ENCODE data around the gene APEH. TPM values are rescaled to one million over a fixed set of nuclear protein-coding genes. Genes with fewer than 3 reads are reported as not detected.

The APEH gene
- total and polyA plus RNA-seq, 10 of the 15 experiments (the other 5 are each of a cell fraction or from before 2014, with no cell fraction given), result 74.4 to 214 (median 131) TPM

GRCh38 chr3:49733551-49733950, 59.4 kb downstream of the APEH start:
- WGBS (ENCODE audit: insufficient coverage, insufficient replicate concordance, low lambda C conversion rate, missing lambda C conversion rate), result 88% methylated on average over 1 of the region's 1 CpG
- H3K27me3 ChIP-seq (replicated peaks in 1 of 2; ENCODE audit: control insufficient read depth in 2 of 2, insufficient read depth in 2 of 2, low read length in 1 of 2), result no peaks in the 10 kb centered on the region
- no peak overlapping the region for H3K4me2 ChIP-seq (ENCODE audit: control insufficient read depth, insufficient read depth)
- POLR2A ChIA-PET, result no interaction called here
- no peaks in the 10 kb centered on the region for H3K9me3 ChIP-seq (replicated peaks; ENCODE audit: control insufficient read depth, insufficient read depth, low read length)
- H2AFZ ChIP-seq (ENCODE audit: control insufficient read depth, low read depth, low read length), result no peak overlapping the region
- no TSS peak for BruUV-seq (replicated peaks)
- H3K27ac ChIP-seq (ENCODE audit: control insufficient read depth, insufficient read depth), result no peak overlapping the region
- ATAC-seq (no peak), FAIRE-seq (no peak), DNase-seq (ENCODE audit: low read depth, low spot score) (no peak)
- H3K9ac ChIP-seq (ENCODE audit: control insufficient read depth, insufficient read depth, low read length), result no peak overlapping the region
- H4K20me1 ChIP-seq (ENCODE audit: control insufficient read depth, insufficient read depth), result no peaks in the 10 kb centered on the region
- RAD21 ChIA-PET (ENCODE audit: unreplicated experiment), result no interaction called here
- intact Hi-C loops (cut with micrococcal nuclease; ENCODE audit: unreplicated experiment) (no loop called here), in situ Hi-C loops (cut with MboI) (no loop called here)
- H3K4me3 ChIP-seq, result no peak overlapping the region
- no peaks in the 10 kb centered on the region for H3K79me2 ChIP-seq (ENCODE audit: control insufficient read depth, insufficient read depth, low read length)
- H3K36me3 ChIP-seq (ENCODE audit: control insufficient read depth in 2 of 2, insufficient read depth in 2 of 2, low read length in 1 of 2), result peaks cover 13 to 17% of the 10 kb centered on the region in 2 experiments; a peak in 3 of 4 replicates
- CTCF ChIA-PET, result no interaction called here
- H3K4me1 ChIP-seq (ENCODE audit: control insufficient read depth, insufficient read depth, low read length), result no peaks in the 10 kb centered on the region
- SMC1A ChIA-PET (ENCODE audit: uncharacterized antibody, unreplicated experiment), result no interaction called here
- no peak for TF ChIP-seq GABPA (IDR thresholded peaks at IDR 0.05; ENCODE audit: low read depth)
- no peak for TF ChIP-seq GATAD2B (conservative IDR thresholded peaks at IDR 0.05; ENCODE audit: low read depth)
- TF ChIP-seq RAD21 (IDR thresholded peaks at IDR 0.05; ENCODE audit: insufficient read depth, low read depth, low read length), result no peak
- TF ChIP-seq SMARCA5 (IDR thresholded peaks at IDR 0.05), result no peak
- no peak for TF ChIP-seq ESRRA (IDR thresholded peaks at IDR 0.05; ENCODE audit: low read length)
- TF ChIP-seq IRF5 (IDR thresholded peaks at IDR 0.05; ENCODE audit: borderline replicate concordance), result no peak
- no peak for TF ChIP-seq ASH2L (IDR thresholded peaks at IDR 0.05; ENCODE audit: borderline replicate concordance, low read depth)
- no peak for TF ChIP-seq HDAC2 (IDR thresholded peaks at IDR 0.05)
- TF ChIP-seq MLLT1 (IDR thresholded peaks at IDR 0.05), result no peak
- no peak for TF ChIP-seq MEF2B (IDR thresholded peaks at IDR 0.05; ENCODE audit: partially characterized antibody, poor library complexity, severe bottlenecking)
- TF ChIP-seq ZNF687 (IDR thresholded peaks at IDR 0.05), result no peak
- TF ChIP-seq ELK1 (IDR thresholded peaks at IDR 0.05; ENCODE audit: low read depth, low read length), result no peak
- TF ChIP-seq HDAC6 (IDR thresholded peaks at IDR 0.05; ENCODE audit: unreplicated experiment), result no peak
- TF ChIP-seq ZNF384 (IDR thresholded peaks at IDR 0.05; ENCODE audit: borderline replicate concordance, low read depth, low read length), result no peak
- no peak for TF ChIP-seq NR2C2 (IDR thresholded peaks at IDR 0.05; ENCODE audit: borderline replicate concordance, control insufficient read depth, insufficient read length, low read depth)
- TF ChIP-seq POU2F2 (IDR thresholded peaks at IDR 0.05; ENCODE audit: borderline replicate concordance, low read depth, low read length), result no peak
- TF ChIP-seq PAX8 (IDR thresholded peaks at IDR 0.05), result no peak
- no peak for TF ChIP-seq SMAD5 (IDR thresholded peaks at IDR 0.05; ENCODE audit: low read depth)

Measured in GM12878 (cell line).